Liver (tissue), 9 donors: ENCODE data around the gene NFATC4. TPM values are rescaled to one million over a fixed set of nuclear protein-coding genes. Genes with fewer than 3 reads are reported as not detected.

Experiments
- DNase-seq: peaks from one replicate; pipeline ENCODE4 v3.0.0-alpha.2; 2017; ENCODE audit warnings: low spot score
- H3K27ac ChIP-seq, 2 donors: one replicate each; pipeline ENCODE4 v1.7.0; 2013; ENCODE audit warnings: inconsistent platforms in 2 of 2, low read length in 2 of 2, control low read depth in 1 of 2, low read depth in 1 of 2, mild to moderate bottlenecking in 1 of 2
- H3K27me3 ChIP-seq, 4 donors: one replicate each; pipeline versions ENCODE4 v1.6.1 to v1.7.0; 2013; ENCODE audit warnings: low read length in 3 of 4, inconsistent platforms in 1 of 4, mild to moderate bottlenecking in 1 of 4, moderate library complexity in 1 of 4; ENCODE audit not compliant: control insufficient read depth in 4 of 4, insufficient read depth in 4 of 4
- H3K36me3 ChIP-seq, 4 donors: one replicate each; pipeline versions ENCODE4 v1.6.1 to v1.7.0; 2013; ENCODE audit warnings: low read length in 3 of 4, mild to moderate bottlenecking in 3 of 4, low read depth in 1 of 4, moderate library complexity in 1 of 4; ENCODE audit not compliant: control insufficient read depth in 4 of 4, insufficient read depth in 3 of 4
- H3K4me1 ChIP-seq, 4 donors: one replicate each; pipeline versions ENCODE4 v1.6.1 to v1.7.0; 2013; ENCODE audit warnings: low read length in 3 of 4, mild to moderate bottlenecking in 3 of 4, moderate library complexity in 1 of 4; ENCODE audit not compliant: control insufficient read depth in 4 of 4, insufficient read depth in 4 of 4
- H3K4me3 ChIP-seq, 3 donors: one replicate each; pipeline versions ENCODE4 v1.6.1 to v1.7.0; 2013; ENCODE audit warnings: low read length in 3 of 3, control low read depth in 1 of 3, low read depth in 1 of 3, mild to moderate bottlenecking in 1 of 3
- H3K9ac ChIP-seq, 2 donors: one replicate each; pipeline ENCODE4 v1.7.0; 2013; ENCODE audit warnings: low read length in 2 of 2, mild to moderate bottlenecking in 2 of 2, moderate library complexity in 2 of 2, control low read depth in 1 of 2, low read depth in 1 of 2
- H3K9me3 ChIP-seq, 4 donors: one replicate each; pipeline versions ENCODE4 v1.6.1 to v1.7.0; 2013; ENCODE audit warnings: low read length in 3 of 4; ENCODE audit not compliant: control insufficient read depth in 4 of 4
- ATF3 ChIP-seq: IDR thresholded peaks from 2 replicates; pipeline ENCODE4 v1.6.1; 2016; ENCODE audit warnings: antibody characterized with exemption
- CTCF ChIP-seq: fragments of 150-350 bp; IDR thresholded peaks from 2 replicates; pipeline ENCODE4 v1.5.1; 2017; ENCODE audit warnings: improper control_type of control experiment, low read depth, low read length; ENCODE audit not compliant: missing input control
- EGR1 ChIP-seq, 2 donors: IDR thresholded peaks; 2 replicates each; pipeline ENCODE4 v1.6.1; 2016 to 2018; ENCODE audit warnings: antibody characterized with exemption in 2 of 2, low read depth in 2 of 2
- FOXA1 ChIP-seq: IDR thresholded peaks from 2 replicates; pipeline ENCODE4 v1.6.1; 2016; ENCODE audit warnings: antibody characterized with exemption
- FOXA2 ChIP-seq: IDR thresholded peaks from 2 replicates; pipeline ENCODE4 v1.6.1; 2016; ENCODE audit warnings: antibody characterized with exemption
- GABPA ChIP-seq, 2 donors: IDR thresholded peaks in 1 of 2; conservative IDR thresholded peaks in 1 of 2; 2 replicates each; pipeline ENCODE4 v1.6.1; 2016; ENCODE audit warnings: antibody characterized with exemption in 2 of 2, mild to moderate bottlenecking in 1 of 2, moderate library complexity in 1 of 2
- HNF4A ChIP-seq, 2 donors: conservative IDR thresholded peaks; 2 replicates each; pipeline ENCODE4 v1.6.1; 2016; ENCODE audit warnings: antibody characterized with exemption in 2 of 2, mild to moderate bottlenecking in 2 of 2
- HNF4G ChIP-seq: IDR thresholded peaks from 2 replicates; pipeline ENCODE4 v1.6.1; 2016; ENCODE audit warnings: antibody characterized with exemption
- JUND ChIP-seq, 2 donors: IDR thresholded peaks; 2 replicates each; pipeline ENCODE4 v1.6.1; 2016; ENCODE audit warnings: antibody characterized with exemption in 2 of 2
- MAX ChIP-seq: IDR thresholded peaks from 2 replicates; pipeline ENCODE4 v1.6.1; 2016; ENCODE audit warnings: antibody characterized with exemption
- NR2F2 ChIP-seq: IDR thresholded peaks from 2 replicates; pipeline ENCODE4 v1.6.1; 2016; ENCODE audit warnings: antibody characterized with exemption
- RAD21 ChIP-seq, 2 donors: IDR thresholded peaks; 2 replicates each; pipeline ENCODE4 v1.6.1; 2016; ENCODE audit warnings: antibody characterized with exemption in 2 of 2, mild to moderate bottlenecking in 2 of 2
- REST ChIP-seq: IDR thresholded peaks from 2 replicates; pipeline ENCODE4 v1.6.1; 2016; ENCODE audit warnings: antibody characterized with exemption, mild to moderate bottlenecking
- RXRA ChIP-seq, 2 donors: IDR thresholded peaks; 2 replicates each; pipeline ENCODE4 v1.6.1; 2017 to 2018; ENCODE audit warnings: antibody characterized with exemption in 2 of 2, mild to moderate bottlenecking in 1 of 2
- SP1 ChIP-seq: IDR thresholded peaks from 2 replicates; pipeline ENCODE4 v1.6.1; 2018; ENCODE audit warnings: antibody characterized with exemption, mild to moderate bottlenecking
- TAF1 ChIP-seq: conservative IDR thresholded peaks from 2 replicates; pipeline ENCODE4 v1.6.1; 2016; ENCODE audit warnings: antibody characterized with exemption, mild to moderate bottlenecking
- YY1 ChIP-seq: IDR thresholded peaks from 2 replicates; pipeline ENCODE4 v1.6.1; 2016; ENCODE audit warnings: antibody characterized with exemption, mild to moderate bottlenecking
- ZBTB33 ChIP-seq: IDR thresholded peaks from 2 replicates; pipeline ENCODE4 v1.6.1; 2016; ENCODE audit warnings: antibody characterized with exemption
- WGBS: extraction: QIAGEN DNeasy Blood & Tissue Kit; methylation state at CpG from one replicate; pipeline ENCODE4 v1.1.7; 2013; 5-methylcytosine and 5-hydroxymethylcytosine counted together
- polyA plus RNA-seq, 2 donors: library from polyadenylated mRNA; stranded (reverse) in 1 of 2; unstranded in 1 of 2; fragments of 200-250 nt in 1 of 2; fragments of >200 nt in 1 of 2; fragmentation: Nextera tagmentation in 1 of 2; extraction: Ambion mirVana in 1 of 2; gene quantifications; one replicate each; pipeline versions ENCODE4 v1.2.1 to v1.2.3, GENCODE V29; 2013 to 2015
- total RNA-seq, 2 donors: library from RNA; depleted of rRNA; stranded (reverse); fragments of >200 nt; gene quantifications; one replicate each; pipeline ENCODE4 v1.2.3, GENCODE V29; 2014
- donor health status: healthy.
- donor health status: healthy.
- donor health status: healthy.
- donor health status: healthy.
- donor health status: healthy.

NFATC4 gene
- total and polyA plus RNA-seq, 4 donors, result 1.0 to 3.6 (median 1.8) TPM

GRCh38 chr14:24340606-24341005 lies 27.4 kb upstream of the NFATC4 start:
- Histone ChIP-seq H3K27ac (no peak overlapping the region), H3K4me3 (no peak overlapping the region), H3K27me3 (no peaks in the 10 kb centered on the region), H3K4me1 (peaks cover 0 to 12% (median 3%) of the 10 kb centered on the region in 4 donors), H3K9ac (no peak overlapping the region), H3K9me3 (no peaks in the 10 kb centered on the region), H3K36me3 (no peaks in the 10 kb centered on the region)
- 95% methylated on average over 1 of the region's 1 CpG for WGBS
- no peak for TF ChIP-seq TAF1
- no peak for TF ChIP-seq JUND (IDR thresholded peaks at IDR 0.05)
- TF ChIP-seq FOXA1, result no peak
- no peak for TF ChIP-seq ZBTB33
- no peak for TF ChIP-seq RAD21 (IDR thresholded peaks at IDR 0.05)
- no peak for TF ChIP-seq SP1
- DNase-seq, result no peak

GRCh38 chr14:24342889-24343288 lies 25.1 kb upstream of the NFATC4 start:
- no peak overlapping the region for H3K9ac ChIP-seq
- TF ChIP-seq FOXA2 (no peak), RXRA (IDR thresholded peaks at IDR 0.05) (no peak), ATF3 (no peak), GABPA (IDR thresholded peaks at IDR 0.05 in 1 of 2, conservative IDR thresholded peaks at IDR 0.05 in 1 of 2) (no peak), FOXA1 (no peak), HNF4G (no peak), HNF4A (conservative IDR thresholded peaks at IDR 0.05) (no peak), YY1 (no peak), NR2F2 (no peak), JUND (IDR thresholded peaks at IDR 0.05) (no peak), TAF1 (no peak), MAX (no peak), CTCF (no peak), EGR1 (IDR thresholded peaks at IDR 0.05; ENCODE audit: low read depth in 2 of 2) (no peak), REST (no peak), RAD21 (IDR thresholded peaks at IDR 0.05) (no peak), ZBTB33 (no peak), SP1 (no peak)
- no peaks in the 10 kb centered on the region for H3K36me3 ChIP-seq
- H3K27me3 ChIP-seq, result no peaks in the 10 kb centered on the region
- no peak for DNase-seq
- 97% methylated on average over 4 of the region's 4 CpGs for WGBS
- H3K4me1 ChIP-seq, result peaks cover 0 to 9% (median 3%) of the 10 kb centered on the region in 4 donors
- H3K27ac ChIP-seq, result no peak overlapping the region
- no peak overlapping the region for H3K4me3 ChIP-seq
- no peaks in the 10 kb centered on the region for H3K9me3 ChIP-seq
